ENCODE results near the gene ADGRG7.
"Not testable (repeated sequence)": the region's sequence is repeated elsewhere in the genome, so short reads cannot be mapped to it uniquely, and the experiment has no call there.

Gene ADGRG7, protein sequence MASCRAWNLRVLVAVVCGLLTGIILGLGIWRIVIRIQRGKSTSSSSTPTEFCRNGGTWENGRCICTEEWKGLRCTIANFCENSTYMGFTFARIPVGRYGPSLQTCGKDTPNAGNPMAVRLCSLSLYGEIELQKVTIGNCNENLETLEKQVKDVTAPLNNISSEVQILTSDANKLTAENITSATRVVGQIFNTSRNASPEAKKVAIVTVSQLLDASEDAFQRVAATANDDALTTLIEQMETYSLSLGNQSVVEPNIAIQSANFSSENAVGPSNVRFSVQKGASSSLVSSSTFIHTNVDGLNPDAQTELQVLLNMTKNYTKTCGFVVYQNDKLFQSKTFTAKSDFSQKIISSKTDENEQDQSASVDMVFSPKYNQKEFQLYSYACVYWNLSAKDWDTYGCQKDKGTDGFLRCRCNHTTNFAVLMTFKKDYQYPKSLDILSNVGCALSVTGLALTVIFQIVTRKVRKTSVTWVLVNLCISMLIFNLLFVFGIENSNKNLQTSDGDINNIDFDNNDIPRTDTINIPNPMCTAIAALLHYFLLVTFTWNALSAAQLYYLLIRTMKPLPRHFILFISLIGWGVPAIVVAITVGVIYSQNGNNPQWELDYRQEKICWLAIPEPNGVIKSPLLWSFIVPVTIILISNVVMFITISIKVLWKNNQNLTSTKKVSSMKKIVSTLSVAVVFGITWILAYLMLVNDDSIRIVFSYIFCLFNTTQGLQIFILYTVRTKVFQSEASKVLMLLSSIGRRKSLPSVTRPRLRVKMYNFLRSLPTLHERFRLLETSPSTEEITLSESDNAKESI

DNA sequence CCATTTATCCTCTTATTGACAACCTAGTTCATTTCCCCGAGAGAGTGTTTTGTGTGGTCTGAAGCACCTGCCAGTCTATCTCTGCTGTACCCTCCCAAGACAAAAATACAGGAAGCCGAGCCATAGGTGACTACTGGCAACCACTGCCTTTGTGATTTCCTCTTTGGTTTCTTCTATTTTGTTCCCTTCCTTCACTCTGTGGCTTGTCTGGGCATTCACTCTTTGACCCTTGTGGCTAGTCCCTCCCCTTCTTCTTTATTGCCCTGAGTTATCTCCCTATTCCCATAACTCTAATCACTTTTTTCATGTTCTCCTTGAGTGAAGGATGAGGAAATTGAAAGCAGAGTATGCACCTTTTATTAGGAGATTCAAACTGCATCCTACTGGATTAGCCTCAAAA lies at the start of gene ADGRG7:
TSS of gene ADGRG7 (plus strand) at position 297 of the 400 bp plus-strand sequence. CDS start 256 bp downstream, outside the sequence.
- DNase-seq (ENCODE audit: low read depth in 2 of 2) = no peak

DNA sequence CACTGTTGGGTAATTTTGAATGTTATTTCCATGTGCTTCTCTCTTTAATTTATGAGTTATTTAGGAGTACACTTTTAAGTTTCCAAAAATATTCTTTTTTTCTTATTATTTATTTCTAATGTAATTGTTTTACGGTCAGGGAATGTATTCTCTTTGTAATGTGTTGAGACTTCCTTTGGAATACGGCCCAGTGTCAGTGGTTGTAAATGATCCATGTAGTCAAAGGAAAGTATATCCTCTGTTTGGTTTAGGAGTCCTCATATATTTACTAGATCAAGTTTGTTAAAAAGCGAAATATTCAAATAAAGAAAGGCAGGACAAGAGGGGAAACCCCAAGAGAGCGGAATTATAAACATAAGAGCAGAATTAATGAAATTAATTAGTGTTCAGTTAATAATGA lies 49.0 kb upstream of the ADGRG7 start:
- DNase-seq (ENCODE audit: low read depth in 2 of 2) = no peak

DNA sequence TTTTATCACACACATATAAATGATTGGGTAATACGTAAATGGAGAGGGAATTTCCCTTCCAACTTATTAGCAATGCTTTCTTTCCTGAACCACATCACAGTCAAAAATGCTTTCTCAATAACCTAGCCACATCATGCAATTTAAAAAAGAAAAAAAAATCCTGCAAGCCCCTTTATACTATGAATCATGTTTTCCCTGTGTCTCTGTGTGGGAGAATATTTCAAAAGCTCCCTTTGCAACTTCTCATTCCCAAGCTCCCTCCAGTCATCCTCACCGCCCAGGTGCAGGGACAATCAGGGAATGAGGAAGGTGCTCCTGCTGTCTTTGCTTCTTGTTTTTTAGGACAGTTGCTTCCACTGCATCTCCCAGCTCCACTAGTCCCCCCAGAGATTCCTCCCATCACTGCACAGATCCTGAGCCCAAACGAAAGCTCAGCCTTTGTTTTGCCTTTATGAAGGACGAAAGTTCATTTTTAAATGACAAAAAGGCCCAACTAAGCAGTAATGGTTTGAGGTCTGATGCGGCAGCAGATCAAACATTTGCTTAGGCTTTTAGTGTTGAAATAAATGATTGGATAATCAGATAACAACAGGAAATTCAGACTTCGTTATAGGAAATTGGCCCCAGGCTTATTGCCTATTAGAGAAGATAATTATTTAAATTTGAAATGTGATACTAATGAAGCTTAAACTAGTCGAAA lies 47.8 kb upstream of the ADGRG7 start:
- no peak for DNase-seq (ENCODE audit: low read depth in 2 of 2)

DNA sequence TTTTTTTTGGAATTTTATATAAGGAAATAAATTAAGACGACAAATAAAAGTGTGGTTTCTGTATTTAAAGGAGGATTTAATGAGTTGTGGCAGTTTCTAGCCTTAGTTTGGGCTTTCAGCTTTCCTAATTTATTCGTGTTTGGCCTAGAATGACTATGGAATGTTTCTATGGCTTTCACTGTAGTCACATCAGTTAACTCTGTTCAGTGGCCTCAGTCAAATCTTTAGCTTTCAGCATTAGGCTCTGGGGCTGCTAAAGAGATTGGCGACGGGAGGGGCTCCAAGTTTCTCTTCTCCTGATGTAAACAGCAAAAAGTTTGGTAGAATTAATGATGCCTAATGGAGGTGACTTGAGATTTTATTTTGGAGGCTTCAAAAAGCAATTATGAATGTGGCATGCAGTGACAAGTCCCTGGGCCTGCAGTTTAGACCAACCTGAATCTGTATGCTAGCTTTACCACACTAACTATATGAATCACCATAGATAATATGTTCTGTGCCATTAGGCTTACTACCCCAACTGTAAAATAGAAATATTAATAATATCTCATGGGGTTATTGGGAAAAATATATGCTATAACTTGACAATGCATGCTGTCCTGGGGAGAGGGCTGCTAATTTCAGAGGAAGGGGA lies 47.1 kb upstream of the ADGRG7 start:
- DNase-seq (ENCODE audit: low read depth in 2 of 2) = no peak

DNA sequence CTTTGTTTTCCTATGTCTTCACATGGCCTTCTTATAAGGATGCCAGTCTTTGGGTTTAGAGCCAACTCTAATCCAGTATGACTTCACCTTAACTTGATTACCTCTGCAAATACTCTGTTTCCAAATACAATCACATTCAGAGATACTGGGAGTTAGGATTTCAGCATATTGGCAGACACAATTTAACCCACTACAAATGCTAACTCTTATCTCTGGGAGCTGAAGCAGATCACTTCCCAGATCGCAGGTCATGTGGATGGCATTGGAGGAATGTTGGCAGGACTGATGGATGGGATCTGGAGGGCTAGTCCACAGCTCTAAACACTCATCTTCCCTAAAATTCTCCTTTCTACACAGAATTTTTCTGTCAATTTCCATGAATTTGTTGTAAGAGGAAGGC lies 46.2 kb upstream of the ADGRG7 start:
- no peak for DNase-seq (ENCODE audit: low read depth in 2 of 2)

DNA sequence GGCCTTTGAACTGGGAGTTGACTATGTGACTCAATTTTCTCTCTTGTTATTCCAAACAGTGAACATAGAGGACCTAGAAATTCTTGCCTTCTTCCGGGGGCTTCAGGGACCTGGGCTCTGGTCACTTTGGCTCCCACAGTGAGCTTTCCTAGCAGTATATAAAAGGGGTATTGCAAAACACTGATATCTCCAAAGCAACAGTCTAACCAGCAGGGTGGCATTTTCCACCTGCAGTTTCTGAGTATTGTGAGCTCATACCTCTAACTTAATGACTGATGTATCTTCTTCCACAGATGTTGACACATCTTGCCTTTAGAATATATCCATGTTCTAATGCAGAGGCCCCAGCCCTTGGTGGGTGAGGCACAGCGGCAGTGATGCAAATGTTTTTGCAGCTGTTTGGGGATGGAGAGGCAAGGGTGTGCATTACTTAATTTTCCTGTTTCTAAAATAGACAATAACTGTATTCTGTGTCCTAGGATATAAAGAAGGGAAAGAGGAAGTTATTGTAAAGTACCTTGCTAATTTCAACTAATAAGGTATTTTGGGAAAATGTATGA lies 45.7 kb upstream of the ADGRG7 start:
- no peak for DNase-seq (ENCODE audit: low read depth in 2 of 2)

DNA sequence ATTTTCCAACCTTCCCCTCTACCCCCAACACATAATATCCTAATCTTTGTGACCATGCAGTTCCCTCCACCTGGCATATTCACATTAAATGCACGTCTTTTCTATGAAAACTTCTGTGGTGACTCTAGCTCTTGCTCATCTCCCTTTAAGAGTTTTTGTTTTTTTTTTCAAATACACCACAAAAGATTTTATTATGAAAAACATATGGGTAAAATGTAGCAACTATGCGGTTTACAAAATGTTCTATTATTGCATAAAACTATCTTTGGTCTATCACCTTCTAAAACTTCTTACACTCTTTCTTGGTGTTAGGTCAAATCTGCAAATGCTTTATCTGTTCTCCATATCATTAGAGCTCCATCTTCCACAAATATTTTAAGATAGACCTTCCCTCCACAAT lies 38.6 kb upstream of the ADGRG7 start:
- no peak for DNase-seq (ENCODE audit: low read depth in 2 of 2)

DNA sequence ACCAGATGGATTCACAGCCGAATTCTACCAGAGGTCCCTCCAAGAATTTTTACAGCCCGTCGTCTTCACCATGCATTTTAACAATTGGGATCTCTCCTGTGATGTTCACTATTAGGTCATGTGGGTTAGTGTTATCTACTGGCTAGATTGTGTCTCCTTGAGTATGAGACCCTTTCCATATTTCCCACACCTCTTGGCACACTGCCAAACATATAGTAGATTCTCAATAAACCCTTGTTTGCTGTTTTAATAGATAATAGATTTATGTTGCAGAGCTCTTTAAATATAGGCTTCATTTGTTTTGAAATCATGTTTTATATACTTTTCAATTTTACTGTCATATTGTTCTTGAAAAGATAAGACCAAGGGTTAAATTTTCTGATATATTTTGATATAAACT lies 34.9 kb upstream of the ADGRG7 start:
- DNase-seq (ENCODE audit: low read depth in 2 of 2) = no peak

DNA sequence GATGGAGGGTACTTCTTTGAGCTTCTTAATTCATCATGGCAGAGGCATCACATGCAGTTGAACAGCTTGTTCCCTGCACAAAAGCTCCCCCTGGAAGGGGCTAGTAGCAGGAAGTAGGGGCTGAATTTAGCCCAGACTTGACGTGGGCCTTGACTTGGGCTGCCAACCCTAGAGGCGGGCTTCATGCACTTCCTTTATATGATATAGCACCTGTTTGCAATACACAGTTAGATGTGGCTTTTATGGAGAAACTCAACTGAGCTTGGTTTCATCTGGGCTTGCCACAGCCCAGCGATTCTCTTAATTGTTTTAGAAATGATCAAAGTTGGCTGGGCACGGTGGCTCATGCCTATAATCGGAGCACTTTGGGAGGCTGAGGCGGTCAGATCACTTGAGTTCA lies 33.7 kb upstream of the ADGRG7 start:
- no peak for DNase-seq (ENCODE audit: low read depth in 2 of 2)

DNA sequence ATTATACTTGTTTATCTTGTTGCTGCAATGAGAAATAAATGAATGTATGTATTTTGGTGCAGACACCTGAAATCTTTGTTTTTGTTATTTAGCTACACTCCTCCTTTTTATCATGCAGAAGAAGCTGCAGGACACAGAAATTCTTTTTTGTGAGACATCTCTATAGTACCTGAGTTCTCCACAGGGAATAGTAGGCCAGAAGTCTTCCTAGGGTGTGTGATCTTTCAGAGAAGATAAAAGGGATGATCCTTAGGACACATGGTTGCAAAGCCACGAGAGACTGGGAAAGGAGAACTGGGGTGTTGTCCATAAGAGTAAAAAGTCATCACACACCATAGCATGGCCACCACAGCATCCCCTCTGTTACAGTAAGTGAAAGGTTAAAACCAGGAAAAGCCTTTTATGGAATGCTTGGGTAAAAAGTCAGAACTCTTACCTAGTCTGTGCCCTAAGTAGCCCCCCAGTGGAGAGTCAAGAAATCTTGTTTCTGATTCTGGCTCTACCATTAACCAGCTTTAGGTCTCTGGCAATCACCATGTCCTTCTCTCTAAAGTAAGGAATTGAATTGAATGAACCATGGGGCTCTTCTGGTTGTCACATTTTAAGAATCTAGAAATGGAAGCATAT lies 31.9 kb upstream of the ADGRG7 start:
- DNase-seq (ENCODE audit: low read depth in 2 of 2) = no peak

DNA sequence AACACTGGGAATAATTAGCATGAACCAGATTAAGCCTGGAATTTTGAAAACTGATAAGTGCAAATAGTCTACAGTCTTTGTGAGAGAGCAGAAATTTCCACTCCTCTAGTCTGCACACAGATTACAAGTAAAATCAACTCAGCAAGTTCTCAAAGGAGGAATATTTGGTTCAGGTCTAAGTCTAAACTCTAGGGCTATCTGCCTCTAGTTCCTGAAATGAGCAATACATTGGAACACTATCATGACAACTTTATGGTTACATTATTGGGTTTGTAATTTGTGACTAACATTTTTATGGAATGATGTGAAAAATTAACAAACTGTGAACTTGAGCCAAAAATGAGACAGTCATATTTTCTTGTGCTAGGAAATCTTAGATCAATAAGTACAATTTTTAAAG lies 30.8 kb upstream of the ADGRG7 start:
- DNase-seq (ENCODE audit: low read depth in 2 of 2) = no peak

DNA sequence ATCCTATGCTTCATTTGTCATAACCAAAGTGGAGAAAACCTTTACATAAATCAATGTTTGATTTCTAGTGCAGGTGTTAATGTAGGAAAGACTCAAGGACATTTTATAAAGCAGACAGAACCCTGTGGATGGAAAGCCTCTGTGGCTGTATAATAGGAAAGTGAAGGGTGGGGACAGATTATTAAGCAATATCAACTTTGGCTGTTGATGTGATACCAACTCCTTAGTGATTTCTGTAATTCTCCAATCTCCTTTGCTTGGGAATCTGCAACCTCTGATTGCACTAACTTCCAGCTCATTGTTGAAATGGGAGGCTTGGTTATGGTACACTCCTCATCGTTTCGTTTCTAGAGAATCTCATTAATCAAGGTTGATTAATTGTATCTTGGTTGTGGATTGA lies 29.3 kb upstream of the ADGRG7 start:
- DNase-seq (ENCODE audit: low read depth in 2 of 2) = no peak

DNA sequence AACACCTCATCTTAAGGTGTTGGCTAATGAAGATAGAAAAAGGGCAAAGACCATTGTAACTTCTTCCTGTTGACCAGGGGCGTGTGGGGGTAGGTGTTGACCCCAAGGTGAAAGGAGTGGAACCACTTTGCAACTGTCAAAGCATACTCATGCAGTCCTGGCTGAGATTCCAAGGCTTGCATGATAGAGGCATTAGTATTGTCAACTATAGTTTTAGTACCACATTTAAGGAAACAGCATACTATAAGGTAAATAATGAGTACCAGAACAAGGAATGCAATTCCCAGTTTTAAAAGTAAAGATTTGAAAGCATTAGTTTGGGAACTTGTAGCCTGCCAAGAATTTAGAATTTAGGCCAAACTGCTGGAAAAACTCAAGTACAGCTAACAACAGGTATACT lies 27.8 kb upstream of the ADGRG7 start:
- DNase-seq (ENCODE audit: low read depth in 2 of 2) = no peak

DNA sequence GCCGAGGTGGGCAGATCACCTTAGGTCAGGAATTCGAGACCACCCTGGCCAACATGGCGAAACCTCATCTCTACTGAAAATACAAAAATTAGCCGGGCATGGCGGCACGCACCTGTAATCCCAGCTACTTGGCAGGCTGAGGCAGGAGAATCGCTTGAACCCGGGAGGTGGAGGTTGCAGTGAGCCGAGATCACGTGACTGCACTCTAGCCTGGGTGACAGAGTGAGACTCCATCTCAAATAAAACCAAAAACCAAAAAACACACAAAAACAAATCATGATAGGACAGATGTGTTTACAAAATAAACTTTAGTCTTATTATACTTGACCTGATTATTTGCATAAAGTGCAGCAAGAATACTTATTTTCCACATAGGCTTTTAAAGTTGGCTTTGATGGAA lies 27.2 kb upstream of the ADGRG7 start:
- DNase-seq (ENCODE audit: low read depth in 2 of 2) = not testable (repeated sequence)

DNA sequence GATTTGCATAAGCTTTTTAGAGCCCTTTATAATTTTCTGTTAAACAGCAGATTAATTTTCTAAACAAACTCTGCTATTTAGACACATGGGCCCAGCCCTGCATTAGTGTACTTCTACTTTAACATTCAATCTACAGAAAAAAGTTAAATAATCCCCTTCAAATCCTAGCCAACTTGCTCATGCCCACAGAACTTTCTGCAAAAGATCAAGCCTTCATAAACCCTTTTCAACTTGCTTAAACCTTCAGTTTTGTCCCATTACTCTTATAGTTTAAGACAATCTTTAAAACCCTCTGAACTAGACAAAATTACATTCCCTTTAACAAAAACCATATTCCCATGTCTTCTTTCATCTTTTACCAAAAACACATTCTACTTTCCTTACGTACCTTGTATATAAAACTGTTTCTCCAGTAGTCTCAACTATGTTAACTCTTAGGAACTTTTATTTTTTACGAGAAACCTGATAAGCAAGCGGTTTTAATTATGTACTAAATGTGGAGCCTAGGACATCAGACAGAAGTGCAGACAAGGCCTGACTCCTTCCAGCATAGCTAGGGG lies 25.2 kb upstream of the ADGRG7 start:
- DNase-seq (ENCODE audit: low read depth in 2 of 2) = no peak

DNA sequence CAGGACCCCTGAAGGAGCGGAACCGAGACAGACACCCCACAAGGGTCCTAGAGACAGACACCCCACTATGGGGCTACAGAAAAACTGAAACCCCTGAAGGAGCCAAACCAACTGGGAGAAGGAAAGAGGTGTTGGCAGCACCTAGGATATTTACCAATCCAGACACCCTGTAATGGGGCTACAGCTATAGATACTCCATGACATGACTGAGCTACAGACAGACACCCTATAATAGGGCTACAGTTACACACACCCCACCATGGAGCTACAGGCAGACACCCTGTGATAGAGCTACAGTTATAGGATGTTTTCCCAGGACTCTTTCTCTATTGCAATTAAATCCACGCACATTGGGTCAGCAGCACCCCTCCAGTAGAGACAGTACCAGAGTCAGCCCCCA lies 22.6 kb upstream of the ADGRG7 start:
- no peak for DNase-seq (ENCODE audit: low read depth in 2 of 2)

DNA sequence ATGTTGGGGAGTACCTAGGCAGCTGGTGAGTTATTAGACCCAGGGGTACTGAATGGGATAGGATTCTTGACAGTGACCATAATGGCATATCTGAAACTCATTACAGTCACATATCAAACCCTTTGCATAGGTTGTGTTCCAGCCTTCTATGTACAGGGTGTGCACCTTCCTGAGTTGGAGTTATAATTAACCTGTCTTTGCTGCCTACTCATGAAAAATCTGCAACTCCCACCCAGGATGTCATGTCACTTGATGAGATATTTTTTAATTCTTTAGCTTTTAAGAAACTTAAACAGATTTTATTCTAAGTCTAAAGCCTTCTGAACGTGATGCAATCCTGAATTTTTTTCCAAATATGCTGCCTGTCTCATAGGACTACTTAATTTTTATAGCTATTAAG lies 21.1 kb upstream of the ADGRG7 start:
- DNase-seq (ENCODE audit: low read depth in 2 of 2) = no peak

DNA sequence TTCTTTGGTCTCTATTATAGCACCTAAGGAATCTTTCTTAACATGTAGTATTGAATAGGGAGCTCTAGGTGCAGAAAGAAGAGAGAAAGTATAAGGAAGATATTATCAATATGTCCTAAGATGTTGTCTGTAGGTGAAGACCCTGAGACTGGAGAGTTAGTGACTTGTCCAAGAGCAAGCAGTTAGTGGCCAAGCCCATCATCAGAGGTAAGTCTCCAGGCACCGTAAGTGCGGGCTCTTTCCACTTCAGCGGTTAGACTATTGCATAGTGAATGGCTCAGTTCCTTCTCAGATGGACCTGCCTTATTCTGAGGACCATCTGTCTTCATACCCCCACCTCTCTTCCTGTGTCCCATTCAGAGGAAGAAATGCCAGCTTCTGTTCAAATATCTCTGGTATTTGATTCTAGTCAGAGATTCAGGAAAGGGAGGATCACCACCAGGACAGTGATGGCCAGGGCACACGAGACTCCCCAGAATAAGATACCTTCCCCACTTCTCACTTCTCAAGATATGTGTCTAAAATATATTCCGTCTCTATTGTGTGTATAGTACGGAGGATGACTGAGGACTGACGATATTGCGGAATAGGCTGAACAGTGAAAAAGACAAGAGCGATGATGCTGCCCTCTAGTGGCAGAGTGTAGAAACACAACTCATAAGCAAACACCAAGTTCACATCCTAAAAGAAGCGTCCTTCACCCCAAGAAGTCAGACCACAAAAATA lies 19.1 kb upstream of the ADGRG7 start:
- peak; percentile 4 to 38 for DNase-seq (ENCODE audit: low read depth in 2 of 2)

DNA sequence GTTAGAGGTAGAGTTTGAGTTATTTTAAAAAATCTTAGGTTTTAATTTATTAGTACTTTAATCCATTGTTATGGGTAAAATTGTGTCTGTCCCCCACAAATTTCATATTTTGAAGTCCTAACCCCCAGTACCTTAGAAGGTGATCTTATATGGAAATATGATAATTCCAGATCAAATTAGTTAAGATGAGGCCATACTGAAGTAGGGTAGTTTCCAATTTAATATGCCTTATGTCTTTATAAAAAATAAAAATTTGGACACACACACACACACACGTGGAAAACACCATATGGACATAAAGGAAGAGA lies 18.6 kb upstream of the ADGRG7 start:
- DNase-seq (ENCODE audit: low read depth in 2 of 2) = no peak

DNA sequence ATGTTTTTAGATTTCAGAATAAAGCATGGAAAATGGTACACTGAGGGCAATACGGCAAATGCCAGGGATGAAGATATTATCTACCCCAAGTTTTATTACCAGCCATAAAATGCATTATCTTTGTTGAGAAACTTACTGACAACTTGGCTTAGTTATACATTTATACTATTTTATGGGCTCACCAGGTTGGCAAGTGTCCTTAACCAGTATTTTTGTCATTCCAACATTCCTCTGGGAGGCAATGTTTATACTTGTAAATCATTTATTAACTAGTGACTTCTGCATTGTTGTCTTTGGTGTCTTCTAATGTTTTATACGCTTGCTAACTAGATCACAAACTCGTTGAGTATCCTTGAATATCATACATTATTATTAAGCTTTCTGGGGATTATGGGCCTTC lies 18.0 kb upstream of the ADGRG7 start:
- no peak for DNase-seq (ENCODE audit: low read depth in 2 of 2)
